Lower lobe of right lung (tissue), 2 donors: Measurements from ENCODE around the gene NECAB2. TPM values are rescaled to one million over a fixed set of nuclear protein-coding genes. Genes with fewer than 3 reads are reported as not detected.
"Not testable (repeated sequence)": the region's sequence is repeated elsewhere in the genome, so short reads cannot be mapped to it uniquely, and the experiment has no call there.

Source experiments
- ATAC-seq, 2 donors: fragments of 200-7000 bp; cut with Tn5 transposase; one replicate each; pipeline ENCODE4 v1.9.1; 2020 to 2022; ENCODE audit warnings: mild to moderate bottlenecking in 2 of 2, moderate library complexity in 2 of 2
- DNase-seq: peaks from one replicate; pipeline ENCODE4 v3.0.0-alpha.2; 2020
- H3K27ac ChIP-seq: fragments of 200-600 bp; one replicate; pipeline ENCODE4 v1.8.0; 2022
- H3K27me3 ChIP-seq: fragments of 200-600 bp; one replicate; pipeline ENCODE4 v1.8.0; 2022; ENCODE audit warnings: low read depth
- H3K36me3 ChIP-seq: fragments of 200-600 bp; one replicate; pipeline ENCODE4 v1.8.0; 2022; ENCODE audit warnings: mild to moderate bottlenecking
- H3K4me1 ChIP-seq: fragments of 200-600 bp; one replicate; pipeline ENCODE4 v1.8.0; 2022
- H3K4me3 ChIP-seq: fragments of 200-600 bp; one replicate; pipeline ENCODE4 v1.8.0; 2022; ENCODE audit warnings: mild to moderate bottlenecking
- H3K9me3 ChIP-seq: fragments of 200-600 bp; one replicate; pipeline ENCODE4 v1.8.0; 2022
- CTCF ChIP-seq: fragments of 200-600 bp; IDR thresholded peaks from one replicate; pipeline ENCODE4 v1.8.0; 2022; ENCODE audit warnings: antibody characterized with exemption, mild to moderate bottlenecking
- intact Hi-C: fragments of 100-400 bp; cut with DNase I; formaldehyde crosslinking; loops from one replicate; pipeline ENCODE4 v1.11.0; 2022
- total RNA-seq: library from RNA; stranded (reverse); fragmentation: NEBNext Ultra II Directional; extraction: Animal tissue kit (Norgen Biotek cat#: 25700); gene quantifications from one replicate; pipeline ENCODE4 v1.2.1, GENCODE V29; 2021
- donor health status: DM: no; HTN: yes; CAD: no; lungs with severe emphysema.

NECAB2 gene
- total RNA-seq, 1 donor from 2014 or later = 0.44 TPM

GRCh38 chr16:83946781-83947566 is 21.1 kb upstream of the NECAB2 start:
- no peak for TF ChIP-seq CTCF
- Histone ChIP-seq H3K27me3 (no peaks in the 10 kb centered on the region), H3K9me3 (no peaks in the 10 kb centered on the region), H3K27ac (no peak overlapping the region), H3K4me1 (no peaks in the 10 kb centered on the region), H3K4me3 (no peak overlapping the region), H3K36me3 (no peaks in the 10 kb centered on the region)
- ATAC-seq (no peak), DNase-seq (no peak)
- intact Hi-C loops = no loop called here

- Histone ChIP-seq H3K27me3 (no peaks in the 10 kb centered on the region), H3K9me3 (no peaks in the 10 kb centered on the region), H3K4me1 (peaks cover 5% of the 10 kb centered on the region), H3K27ac (no peak overlapping the region), H3K4me3 (no peak overlapping the region), H3K36me3 (no peaks in the 10 kb centered on the region)
- ATAC-seq (no peak), DNase-seq (no peak)
- no peak for TF ChIP-seq CTCF
- intact Hi-C loops = no loop called here
Measured at GRCh38 chr16:83947642-83948234, 20.3 kb upstream of the NECAB2 start.

GRCh38 chr16:83948914-83949723 is 18.9 kb upstream of the NECAB2 start:
- Histone ChIP-seq H3K27ac (no peak overlapping the region), H3K4me3 (no peak overlapping the region), H3K27me3 (no peaks in the 10 kb centered on the region), H3K36me3 (no peaks in the 10 kb centered on the region), H3K4me1 (peaks cover 19% of the 10 kb centered on the region), H3K9me3 (no peaks in the 10 kb centered on the region)
- no peak for ATAC-seq
- intact Hi-C loops = no loop called here
- DNase-seq = no peak
- no peak for TF ChIP-seq CTCF

- no peak for DNase-seq
- TF ChIP-seq CTCF = no peak
- intact Hi-C loops = no loop called here
- Histone ChIP-seq H3K4me3 (no peak overlapping the region), H3K4me1 (peaks cover 25% of the 10 kb centered on the region), H3K36me3 (no peaks in the 10 kb centered on the region), H3K27me3 (no peaks in the 10 kb centered on the region), H3K9me3 (no peaks in the 10 kb centered on the region), H3K27ac (no peak overlapping the region)
- ATAC-seq = no peak
Measured at GRCh38 chr16:83949724-83950001, 18.4 kb upstream of the NECAB2 start.

- ATAC-seq, H3K27me3 ChIP-seq, intact Hi-C loops, H3K9me3 ChIP-seq, DNase-seq, H3K4me3 ChIP-seq, H3K27ac ChIP-seq, H3K36me3 ChIP-seq: not testable (repeated sequence)
- peaks cover 28% of the 10 kb centered on the region for H3K4me1 ChIP-seq
Measured at GRCh38 chr16:83950862-83951399, 17.1 kb upstream of the NECAB2 start.
